HCT116 (cell line): ENCODE measurements around the gene ZFP92. TPM values are rescaled to one million over a fixed set of nuclear protein-coding genes. Genes with fewer than 3 reads are reported as not detected.

ENCODE experiments used
- ATAC-seq: fragments of 200-7000 bp; cut with Tn5 transposase; 2 replicates; pipeline ENCODE4 v1.9.1; 2020; ENCODE audit warnings: mild to moderate bottlenecking, moderate library complexity
- BruUV-seq: library from RNA; stranded (reverse); fragments of 400-500 nt; replicated peaks from 2 replicates; lab custom pipeline; 2021; lab: Mats Ljungman, UMichigan
- CTCF ChIA-PET: fragments of 300-600 bp; sonication (Branson Sonifier 250); formaldehyde crosslinking; loops from one replicate; lab custom pipeline; 2021; ENCODE audit warnings: antibody characterized with exemption; lab: Charles Lee
- POLR2A ChIA-PET: fragments of 300-600, 350-600 bp; sonication (Branson Sonifier 250); formaldehyde crosslinking; loops from one replicate; lab custom pipeline; 2021; ENCODE audit warnings: antibody characterized with exemption; lab: Charles Lee
- RAD21 ChIA-PET, 2 experiments: fragments of 300-600 bp; sonication (Branson Sonifier 250); formaldehyde crosslinking; loops; one replicate each; lab custom pipeline; 2023; ENCODE audit warnings: low total read pairs in 2 of 2; ENCODE audit not compliant: uncharacterized antibody in 2 of 2, unreplicated experiment in 2 of 2, low non-redundant PET in 1 of 2; lab: Charles Lee
- DNase-seq: peaks from one replicate; pipeline ENCODE4 v3.0.0-alpha.2; 2010; ENCODE audit warnings: low read depth, low spot score
- H2AFZ ChIP-seq: fragments of 200-600 bp; shearing (Covaris generic), sonication (generic); 2 replicates; pipeline ENCODE4 v1.6.1; 2017; ENCODE audit warnings: low read depth, mixed run types, mixed read lengths, antibody characterized with exemption, low read length; ENCODE audit not compliant: poor library complexity, severe bottlenecking
- H3K27ac ChIP-seq: 2 replicates; pipeline ENCODE4 v1.5.1; 2012; ENCODE audit warnings: low read depth, low read length
- H3K27me3 ChIP-seq: fragments of 200-600 bp; sonication (generic); 2 replicates; pipeline ENCODE4 v1.6.1; 2016; ENCODE audit warnings: mixed run types, low read length, mixed read lengths; ENCODE audit not compliant: insufficient read depth
- H3K36me3 ChIP-seq, 2 experiments: fragments of 200-500 bp in 1 of 2; fragments of 200-600 bp in 1 of 2; sonication (Bioruptor generic) in 1 of 2; sonication (generic) in 1 of 2; 2 replicates each; pipeline versions ENCODE4 v1.5.1 to v1.6.1; 2014 to 2016; ENCODE audit warnings: low read length in 2 of 2, inconsistent platforms in 1 of 2, mixed read lengths in 1 of 2, mixed run types in 1 of 2; ENCODE audit not compliant: insufficient read depth in 2 of 2, control insufficient read depth in 1 of 2
- H3K4me1 ChIP-seq, 2 experiments: fragments of 200-600 bp in 1 of 2; sonication (generic) in 1 of 2; 2 replicates each; pipeline versions ENCODE4 v1.5.1 to v1.6.1; 2012 to 2017; ENCODE audit warnings: low read length in 2 of 2, inconsistent platforms in 1 of 2, mild to moderate bottlenecking in 1 of 2, mixed read lengths in 1 of 2, mixed run types in 1 of 2, moderate library complexity in 1 of 2; ENCODE audit not compliant: insufficient read depth in 2 of 2, control insufficient read depth in 1 of 2
- H3K4me2 ChIP-seq: fragments of 200-600 bp; sonication (generic); 2 replicates; pipeline ENCODE4 v1.6.1; 2017; ENCODE audit warnings: mixed run types, low read length, mixed read lengths
- H3K4me3 ChIP-seq, 2 experiments: fragments of 200-600 bp in 1 of 2; sonication (generic) in 1 of 2; replicated peaks in 1 of 2; 2 replicates each; pipeline ENCODE4 v1.5.1; 2011 to 2016; ENCODE audit warnings: low read length in 2 of 2, control low read depth in 1 of 2, low read depth in 1 of 2, mild to moderate bottlenecking in 1 of 2, mixed read lengths in 1 of 2, mixed run types in 1 of 2
- H3K79me2 ChIP-seq: fragments of 200-600 bp; sonication (generic); 2 replicates; pipeline ENCODE4 v1.6.1; 2017; ENCODE audit warnings: mild to moderate bottlenecking, mixed run types, low read length, moderate library complexity, mixed read lengths; ENCODE audit not compliant: insufficient read depth
- H3K9ac ChIP-seq: fragments of 200-600 bp; sonication (generic); 2 replicates; pipeline ENCODE4 v1.6.1; 2016; ENCODE audit warnings: low read length, mixed read lengths
- H3K9me2 ChIP-seq: fragments of 200-600 bp; sonication (generic), shearing (Covaris generic); 2 replicates; pipeline ENCODE4 v1.6.1; 2017; ENCODE audit warnings: mixed run types, mild to moderate bottlenecking, moderate library complexity; ENCODE audit not compliant: insufficient read depth
- H3K9me3 ChIP-seq, 2 experiments: fragments of 200-500 bp in 1 of 2; fragments of 200-600 bp in 1 of 2; sonication (Bioruptor generic) in 1 of 2; sonication (generic) in 1 of 2; 2 replicates each; pipeline ENCODE4 v1.6.1; 2014 to 2017; ENCODE audit warnings: low read length in 2 of 2, mixed read lengths in 2 of 2, inconsistent platforms in 1 of 2, low read depth in 1 of 2, mild to moderate bottlenecking in 1 of 2, mixed run types in 1 of 2, moderate library complexity in 1 of 2; ENCODE audit not compliant: control insufficient read depth in 1 of 2, insufficient read depth in 1 of 2
- H4K20me1 ChIP-seq: fragments of 200-600 bp; sonication (generic), shearing (Covaris generic); 2 replicates; pipeline ENCODE4 v1.6.1; 2017; ENCODE audit warnings: mixed run types, mild to moderate bottlenecking, moderate library complexity; ENCODE audit not compliant: insufficient read depth
- ELF1 ChIP-seq: IDR thresholded peaks from 2 replicates; pipeline ENCODE4 v1.6.1; 2012; ENCODE audit warnings: low read depth, borderline replicate concordance
- EZH2 ChIP-seq: fragments of 200-600 bp; sonication (generic); IDR thresholded peaks from 2 replicates; pipeline ENCODE4 v1.6.1; 2017; ENCODE audit warnings: antibody characterized with exemption, mixed run types
- POLR2AphosphoS5 ChIP-seq: IDR thresholded peaks from 2 replicates; pipeline ENCODE4 v1.6.1; 2011; ENCODE audit warnings: mild to moderate bottlenecking, low read depth, low read length, moderate library complexity
- RAD21 ChIP-seq: IDR thresholded peaks from 2 replicates; pipeline ENCODE4 v1.6.1; 2012; ENCODE audit warnings: low read depth, mild to moderate bottlenecking
- SP1 ChIP-seq: IDR thresholded peaks from 2 replicates; pipeline ENCODE4 v1.6.1; 2012; ENCODE audit warnings: low read depth
- TCF7L2 ChIP-seq: IDR thresholded peaks from 2 replicates; pipeline ENCODE4 v1.7.0; 2011; ENCODE audit warnings: borderline replicate concordance, inconsistent platforms; ENCODE audit not compliant: insufficient read depth, insufficient read length; ENCODE audit errors: extremely low read depth
- YY1 ChIP-seq: IDR thresholded peaks from 2 replicates; pipeline ENCODE4 v1.6.1; 2011; ENCODE audit warnings: low read length, low read depth, moderate library complexity, mild to moderate bottlenecking; ENCODE audit not compliant: insufficient replicate concordance; ENCODE audit errors: extremely low read depth
- ZNF274 ChIP-seq: fragments of 200-500 bp; sonication (Bioruptor generic); IDR thresholded peaks from 2 replicates; pipeline ENCODE4 v1.6.1; 2014; ENCODE audit warnings: mild to moderate bottlenecking, low read depth, low read length, inconsistent platforms
- intact Hi-C: fragments of 100-400 bp; cut with micrococcal nuclease; formaldehyde crosslinking; loops from 2 replicates; pipeline ENCODE4 v1.10.0; 2022
- total RNA-seq: library from RNA; stranded (reverse); gene quantifications from one replicate; pipeline ENCODE4 v1.2.1, GENCODE V29; 2021; ENCODE audit not compliant: unreplicated experiment
- TF ChIP-seq, protein P1 (sequence below): IDR thresholded peaks from 2 replicates; pipeline ENCODE4 v1.6.1; 2011; ENCODE audit warnings: mild to moderate bottlenecking, low read length, moderate library complexity; ENCODE audit not compliant: insufficient replicate concordance; ENCODE audit errors: extremely low read depth
- TF ChIP-seq, protein P2 (sequence below): IDR thresholded peaks from 2 replicates; pipeline ENCODE4 v1.6.1; 2012
- TF ChIP-seq, protein P3 (sequence below): IDR thresholded peaks from 2 replicates; pipeline ENCODE4 v1.6.1; 2012; ENCODE audit warnings: low read depth
- TF ChIP-seq, protein P4 (sequence below): IDR thresholded peaks from 2 replicates; pipeline ENCODE4 v1.6.1; 2012
- TF ChIP-seq, protein P5 (sequence below), 3 experiments: fragments of 200-600 bp in 1 of 3; sonication (generic) in 1 of 3; IDR thresholded peaks in 2 of 3; conservative IDR thresholded peaks in 1 of 3; 2 replicates each; pipeline ENCODE4 v1.5.1; 2012 to 2017; ENCODE audit warnings: low read depth in 2 of 3, low read length in 2 of 3, antibody characterized with exemption in 1 of 3, borderline replicate concordance in 1 of 3, control low read depth in 1 of 3, mild to moderate bottlenecking in 1 of 3, mixed read lengths in 1 of 3, mixed run types in 1 of 3, moderate library complexity in 1 of 3; ENCODE audit not compliant: insufficient read depth in 1 of 3

ZFP92 gene
- total RNA-seq, 1 experiment from 2014 or later = not detected

DNA sequence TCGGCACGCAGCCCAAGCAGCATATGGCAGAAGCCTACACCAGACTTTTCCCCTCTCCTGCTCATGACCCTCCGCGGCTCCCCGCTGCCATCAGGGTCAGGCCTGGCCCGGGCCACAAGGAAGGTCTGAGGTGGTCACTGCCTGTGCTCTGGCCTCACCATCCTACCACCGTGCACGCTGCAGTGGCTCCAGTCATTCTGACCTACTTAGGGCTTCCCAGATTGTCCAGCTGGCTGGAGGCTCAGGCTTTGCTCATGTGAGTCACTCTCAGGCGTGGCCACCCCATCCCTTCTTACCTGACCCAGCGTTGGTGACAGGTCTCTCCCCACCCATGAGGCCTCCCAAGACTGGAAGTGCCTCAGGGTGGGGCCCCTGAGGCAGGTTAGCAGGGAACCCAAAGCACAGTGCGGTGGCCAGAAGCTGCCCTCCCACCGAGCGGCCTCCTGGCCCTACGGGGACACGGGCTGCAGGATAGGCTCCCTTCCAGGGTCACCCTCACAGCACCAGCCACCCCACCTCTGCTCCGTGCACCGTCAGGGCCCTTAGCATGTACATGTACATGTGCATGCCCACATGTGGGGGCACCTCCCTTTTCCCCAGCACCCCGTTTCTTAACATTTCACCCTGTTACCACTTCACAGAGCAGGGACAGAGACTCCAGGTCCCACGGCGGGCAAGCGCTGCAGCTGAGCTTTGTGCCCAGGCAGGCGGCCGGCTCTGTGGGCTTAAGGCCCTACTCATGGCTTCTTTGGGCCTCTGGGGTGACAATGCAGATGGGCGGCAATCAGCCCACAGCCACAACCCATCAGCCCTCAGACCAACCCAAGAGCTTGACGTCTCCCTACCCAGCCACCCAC, 32.4 kb downstream of the ZFP92 start (continued):
- TF ChIP-seq, protein P1, sequence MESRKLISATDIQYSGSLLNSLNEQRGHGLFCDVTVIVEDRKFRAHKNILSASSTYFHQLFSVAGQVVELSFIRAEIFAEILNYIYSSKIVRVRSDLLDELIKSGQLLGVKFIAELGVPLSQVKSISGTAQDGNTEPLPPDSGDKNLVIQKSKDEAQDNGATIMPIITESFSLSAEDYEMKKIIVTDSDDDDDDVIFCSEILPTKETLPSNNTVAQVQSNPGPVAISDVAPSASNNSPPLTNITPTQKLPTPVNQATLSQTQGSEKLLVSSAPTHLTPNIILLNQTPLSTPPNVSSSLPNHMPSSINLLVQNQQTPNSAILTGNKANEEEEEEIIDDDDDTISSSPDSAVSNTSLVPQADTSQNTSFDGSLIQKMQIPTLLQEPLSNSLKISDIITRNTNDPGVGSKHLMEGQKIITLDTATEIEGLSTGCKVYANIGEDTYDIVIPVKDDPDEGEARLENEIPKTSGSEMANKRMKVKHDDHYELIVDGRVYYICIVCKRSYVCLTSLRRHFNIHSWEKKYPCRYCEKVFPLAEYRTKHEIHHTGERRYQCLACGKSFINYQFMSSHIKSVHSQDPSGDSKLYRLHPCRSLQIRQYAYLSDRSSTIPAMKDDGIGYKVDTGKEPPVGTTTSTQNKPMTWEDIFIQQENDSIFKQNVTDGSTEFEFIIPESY = no peak
- TF ChIP-seq EZH2 (no peak), SP1 (no peak), RAD21 (no peak), POLR2AphosphoS5 (no peak), YY1 (no peak)
- TF ChIP-seq, all 23 proteins: peak for 0

DNA sequence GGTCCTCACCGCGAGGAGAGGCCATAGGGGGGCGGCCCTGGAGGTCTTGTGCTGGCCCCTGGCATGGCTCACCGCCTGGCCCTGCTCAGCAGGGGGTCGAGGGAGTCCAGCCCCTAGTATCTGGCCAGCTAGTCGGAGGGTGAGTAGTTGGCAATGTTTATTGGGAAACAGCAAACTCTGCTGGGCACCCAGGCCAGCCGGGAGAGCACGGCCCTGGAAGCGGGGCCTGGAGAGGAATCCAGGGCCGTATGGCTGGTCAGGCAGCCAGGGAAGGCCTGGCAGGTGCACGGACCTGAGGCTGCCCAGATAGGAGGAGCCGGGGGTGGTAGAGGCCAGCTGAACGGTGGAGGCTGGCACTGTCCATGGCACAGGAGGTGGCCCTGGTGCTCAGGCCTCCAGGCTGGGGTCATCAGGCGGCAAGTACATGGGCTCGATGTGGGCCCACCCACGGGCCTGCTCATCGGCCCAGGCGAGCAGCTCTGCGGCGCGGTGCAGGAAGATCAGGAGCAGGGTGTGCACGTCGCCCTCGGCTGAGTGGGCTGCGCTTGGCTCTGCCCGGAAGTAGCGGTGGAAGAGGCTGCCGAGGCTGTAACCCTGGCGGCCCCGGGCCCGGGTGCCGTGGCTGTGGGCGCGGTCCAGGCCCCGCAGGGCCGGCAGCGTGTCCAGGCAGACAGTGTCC, 33.2 kb downstream of the ZFP92 start:
- Histone ChIP-seq H3K4me1 (peaks cover 0 to 7% of the 10 kb centered on the region in 2 experiments; a peak in 1 of 4 replicates), H3K4me3 (no peak overlapping the region), H3K79me2 (no peaks in the 10 kb centered on the region), H2AFZ (no peak overlapping the region), H3K36me3 (no peaks in the 10 kb centered on the region), H3K27me3 (no peaks in the 10 kb centered on the region), H3K9me2 (no peaks in the 10 kb centered on the region), H4K20me1 (no peaks in the 10 kb centered on the region), H3K4me2 (no peak overlapping the region), H3K27ac (no peak overlapping the region), H3K9me3 (no peaks in the 10 kb centered on the region), H3K9ac (no peak overlapping the region)
- ATAC-seq (0 out of 2 replicates have a peak, but pooled peaks have one; percentile 7), DNase-seq (no peak)
- ChIA-PET CTCF (no interaction called here), RAD21 (no interaction called here), POLR2A (no interaction called here)
- intact Hi-C loops = no loop called here
- no TSS peak for BruUV-seq
- no peak for TF ChIP-seq ZNF274
- TF ChIP-seq, protein P2, sequence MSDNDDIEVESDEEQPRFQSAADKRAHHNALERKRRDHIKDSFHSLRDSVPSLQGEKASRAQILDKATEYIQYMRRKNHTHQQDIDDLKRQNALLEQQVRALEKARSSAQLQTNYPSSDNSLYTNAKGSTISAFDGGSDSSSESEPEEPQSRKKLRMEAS = no peak
- no peak for TF ChIP-seq TCF7L2
- TF ChIP-seq, protein P3, sequence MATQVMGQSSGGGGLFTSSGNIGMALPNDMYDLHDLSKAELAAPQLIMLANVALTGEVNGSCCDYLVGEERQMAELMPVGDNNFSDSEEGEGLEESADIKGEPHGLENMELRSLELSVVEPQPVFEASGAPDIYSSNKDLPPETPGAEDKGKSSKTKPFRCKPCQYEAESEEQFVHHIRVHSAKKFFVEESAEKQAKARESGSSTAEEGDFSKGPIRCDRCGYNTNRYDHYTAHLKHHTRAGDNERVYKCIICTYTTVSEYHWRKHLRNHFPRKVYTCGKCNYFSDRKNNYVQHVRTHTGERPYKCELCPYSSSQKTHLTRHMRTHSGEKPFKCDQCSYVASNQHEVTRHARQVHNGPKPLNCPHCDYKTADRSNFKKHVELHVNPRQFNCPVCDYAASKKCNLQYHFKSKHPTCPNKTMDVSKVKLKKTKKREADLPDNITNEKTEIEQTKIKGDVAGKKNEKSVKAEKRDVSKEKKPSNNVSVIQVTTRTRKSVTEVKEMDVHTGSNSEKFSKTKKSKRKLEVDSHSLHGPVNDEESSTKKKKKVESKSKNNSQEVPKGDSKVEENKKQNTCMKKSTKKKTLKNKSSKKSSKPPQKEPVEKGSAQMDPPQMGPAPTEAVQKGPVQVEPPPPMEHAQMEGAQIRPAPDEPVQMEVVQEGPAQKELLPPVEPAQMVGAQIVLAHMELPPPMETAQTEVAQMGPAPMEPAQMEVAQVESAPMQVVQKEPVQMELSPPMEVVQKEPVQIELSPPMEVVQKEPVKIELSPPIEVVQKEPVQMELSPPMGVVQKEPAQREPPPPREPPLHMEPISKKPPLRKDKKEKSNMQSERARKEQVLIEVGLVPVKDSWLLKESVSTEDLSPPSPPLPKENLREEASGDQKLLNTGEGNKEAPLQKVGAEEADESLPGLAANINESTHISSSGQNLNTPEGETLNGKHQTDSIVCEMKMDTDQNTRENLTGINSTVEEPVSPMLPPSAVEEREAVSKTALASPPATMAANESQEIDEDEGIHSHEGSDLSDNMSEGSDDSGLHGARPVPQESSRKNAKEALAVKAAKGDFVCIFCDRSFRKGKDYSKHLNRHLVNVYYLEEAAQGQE = no peak
- TF ChIP-seq, protein P4, sequence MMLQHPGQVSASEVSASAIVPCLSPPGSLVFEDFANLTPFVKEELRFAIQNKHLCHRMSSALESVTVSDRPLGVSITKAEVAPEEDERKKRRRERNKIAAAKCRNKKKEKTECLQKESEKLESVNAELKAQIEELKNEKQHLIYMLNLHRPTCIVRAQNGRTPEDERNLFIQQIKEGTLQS = no peak
- no peak for TF ChIP-seq EZH2
- TF ChIP-seq, protein P5, sequence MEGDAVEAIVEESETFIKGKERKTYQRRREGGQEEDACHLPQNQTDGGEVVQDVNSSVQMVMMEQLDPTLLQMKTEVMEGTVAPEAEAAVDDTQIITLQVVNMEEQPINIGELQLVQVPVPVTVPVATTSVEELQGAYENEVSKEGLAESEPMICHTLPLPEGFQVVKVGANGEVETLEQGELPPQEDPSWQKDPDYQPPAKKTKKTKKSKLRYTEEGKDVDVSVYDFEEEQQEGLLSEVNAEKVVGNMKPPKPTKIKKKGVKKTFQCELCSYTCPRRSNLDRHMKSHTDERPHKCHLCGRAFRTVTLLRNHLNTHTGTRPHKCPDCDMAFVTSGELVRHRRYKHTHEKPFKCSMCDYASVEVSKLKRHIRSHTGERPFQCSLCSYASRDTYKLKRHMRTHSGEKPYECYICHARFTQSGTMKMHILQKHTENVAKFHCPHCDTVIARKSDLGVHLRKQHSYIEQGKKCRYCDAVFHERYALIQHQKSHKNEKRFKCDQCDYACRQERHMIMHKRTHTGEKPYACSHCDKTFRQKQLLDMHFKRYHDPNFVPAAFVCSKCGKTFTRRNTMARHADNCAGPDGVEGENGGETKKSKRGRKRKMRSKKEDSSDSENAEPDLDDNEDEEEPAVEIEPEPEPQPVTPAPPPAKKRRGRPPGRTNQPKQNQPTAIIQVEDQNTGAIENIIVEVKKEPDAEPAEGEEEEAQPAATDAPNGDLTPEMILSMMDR (IDR thresholded peaks at IDR 0.05 in 2 of 3, conservative IDR thresholded peaks at IDR 0.05 in 1 of 3; ENCODE audit: borderline replicate concordance in 1 of 3, insufficient read depth in 1 of 3, low read depth in 2 of 3, low read length in 2 of 3) = no peak
- TF ChIP-seq YY1 = no peak
- no peak for TF ChIP-seq ELF1
